Panc1 (cell line): ENCODE data around the gene UBXN11. TPM values are rescaled to one million over a fixed set of nuclear protein-coding genes. Genes with fewer than 3 reads are reported as not detected.

Source experiments
- ATAC-seq: fragments of 200-7000 bp; cut with Tn5 transposase; 2 replicates; pipeline ENCODE4 v1.9.1; 2020; ENCODE audit warnings: mild to moderate bottlenecking, moderate library complexity
- BruUV-seq: library from RNA; stranded (reverse); fragments of 400-500 nt; replicated peaks from 2 replicates; lab custom pipeline; 2021; lab: Mats Ljungman, UMichigan
- CTCF ChIA-PET: fragments of 300-600 bp; sonication (Branson Sonifier 250); formaldehyde crosslinking; loops from one replicate; lab custom pipeline; 2022; ENCODE audit warnings: antibody characterized with exemption; lab: Charles Lee
- POLR2A ChIA-PET: fragments of 300-600 bp; sonication (Branson Sonifier 250); formaldehyde crosslinking; loops from one replicate; lab custom pipeline; 2022; ENCODE audit warnings: antibody characterized with exemption; lab: Charles Lee
- DNase-seq: peaks from one replicate; pipeline ENCODE4 v3.0.0-alpha.2; 2010; ENCODE audit warnings: low read depth, low spot score
- H3K27ac ChIP-seq: 2 replicates; pipeline ENCODE4 v1.5.1; 2011; ENCODE audit warnings: mild to moderate bottlenecking, low read length, inconsistent platforms
- H3K27me3 ChIP-seq: fragments of 200-500 bp; sonication (Bioruptor generic); 2 replicates; pipeline ENCODE4 v1.6.0; 2014; ENCODE audit warnings: low read length, inconsistent platforms; ENCODE audit not compliant: control insufficient read depth, insufficient read depth
- H3K36me3 ChIP-seq: fragments of 200-500 bp; sonication (Bioruptor generic); 2 replicates; pipeline ENCODE4 v1.5.1; 2014; ENCODE audit warnings: inconsistent platforms, mild to moderate bottlenecking, low read length, moderate library complexity; ENCODE audit not compliant: control insufficient read depth, insufficient read depth
- H3K4me1 ChIP-seq: 2 replicates; pipeline ENCODE4 v1.5.1; 2011; ENCODE audit warnings: inconsistent platforms, mild to moderate bottlenecking, low read length, moderate library complexity; ENCODE audit not compliant: control insufficient read depth, insufficient read depth
- H3K4me3 ChIP-seq, 2 experiments: 2 replicates each; pipeline ENCODE4 v1.5.1; 2011 to 2012; ENCODE audit warnings: low read depth in 2 of 2, low read length in 2 of 2, mild to moderate bottlenecking in 2 of 2, inconsistent platforms in 1 of 2, moderate library complexity in 1 of 2
- H3K9me3 ChIP-seq: fragments of 200-500 bp; sonication (Bioruptor generic); 2 replicates; pipeline ENCODE4 v1.5.1; 2014; ENCODE audit warnings: low read depth, mild to moderate bottlenecking, inconsistent platforms, low read length, moderate library complexity; ENCODE audit not compliant: control insufficient read depth, insufficient read depth
- POLR2AphosphoS5 ChIP-seq: IDR thresholded peaks from 2 replicates; pipeline ENCODE4 v1.6.1; 2012; ENCODE audit warnings: mild to moderate bottlenecking, low read depth, low read length, moderate library complexity
- SIN3A ChIP-seq: IDR thresholded peaks from 2 replicates; pipeline ENCODE4 v1.6.1; 2012; ENCODE audit warnings: low read depth, mild to moderate bottlenecking, low read length, moderate library complexity, borderline replicate concordance; ENCODE audit not compliant: insufficient read depth
- TCF7L2 ChIP-seq: IDR thresholded peaks from 2 replicates; pipeline ENCODE4 v1.6.1; 2011; ENCODE audit warnings: mild to moderate bottlenecking, low read depth, low read length, inconsistent platforms
- in situ Hi-C: cut with HindIII; loops from 2 replicates; pipeline ENCODE4 v1.10.0; 2016; ENCODE audit warnings: low sequenced_read_pairs, low pct_unique_long_range_greater_than_20kb
- intact Hi-C: fragments of 100-400 bp; cut with micrococcal nuclease; formaldehyde crosslinking; loops from one replicate; pipeline ENCODE4 v1.10.0; 2022; ENCODE audit not compliant: unreplicated experiment
- total RNA-seq: library from RNA; stranded (reverse); gene quantifications from one replicate; pipeline ENCODE4 v1.2.1, GENCODE V29; 2021; ENCODE audit not compliant: unreplicated experiment
- TF ChIP-seq, protein P1 (sequence below), 2 experiments: IDR thresholded peaks; 2 replicates each; pipeline ENCODE4 v1.6.1; 2011 to 2012; ENCODE audit warnings: low read depth in 2 of 2, control low read depth in 1 of 2, low read length in 1 of 2, mild to moderate bottlenecking in 1 of 2, moderate library complexity in 1 of 2; ENCODE audit not compliant: insufficient read depth in 1 of 2
- TF ChIP-seq, protein P2 (sequence below): fragments of 450-650 bp; IDR thresholded peaks from 2 replicates; pipeline ENCODE4 v1.5.1; 2017; ENCODE audit warnings: mild to moderate bottlenecking

Gene UBXN11
- total RNA-seq, 1 experiment from 2014 or later = 23.7 TPM

- POLR2A ChIA-PET = no interaction called here
- no peak for ATAC-seq
- BruUV-seq = no TSS peak
- TF ChIP-seq, protein P1, sequence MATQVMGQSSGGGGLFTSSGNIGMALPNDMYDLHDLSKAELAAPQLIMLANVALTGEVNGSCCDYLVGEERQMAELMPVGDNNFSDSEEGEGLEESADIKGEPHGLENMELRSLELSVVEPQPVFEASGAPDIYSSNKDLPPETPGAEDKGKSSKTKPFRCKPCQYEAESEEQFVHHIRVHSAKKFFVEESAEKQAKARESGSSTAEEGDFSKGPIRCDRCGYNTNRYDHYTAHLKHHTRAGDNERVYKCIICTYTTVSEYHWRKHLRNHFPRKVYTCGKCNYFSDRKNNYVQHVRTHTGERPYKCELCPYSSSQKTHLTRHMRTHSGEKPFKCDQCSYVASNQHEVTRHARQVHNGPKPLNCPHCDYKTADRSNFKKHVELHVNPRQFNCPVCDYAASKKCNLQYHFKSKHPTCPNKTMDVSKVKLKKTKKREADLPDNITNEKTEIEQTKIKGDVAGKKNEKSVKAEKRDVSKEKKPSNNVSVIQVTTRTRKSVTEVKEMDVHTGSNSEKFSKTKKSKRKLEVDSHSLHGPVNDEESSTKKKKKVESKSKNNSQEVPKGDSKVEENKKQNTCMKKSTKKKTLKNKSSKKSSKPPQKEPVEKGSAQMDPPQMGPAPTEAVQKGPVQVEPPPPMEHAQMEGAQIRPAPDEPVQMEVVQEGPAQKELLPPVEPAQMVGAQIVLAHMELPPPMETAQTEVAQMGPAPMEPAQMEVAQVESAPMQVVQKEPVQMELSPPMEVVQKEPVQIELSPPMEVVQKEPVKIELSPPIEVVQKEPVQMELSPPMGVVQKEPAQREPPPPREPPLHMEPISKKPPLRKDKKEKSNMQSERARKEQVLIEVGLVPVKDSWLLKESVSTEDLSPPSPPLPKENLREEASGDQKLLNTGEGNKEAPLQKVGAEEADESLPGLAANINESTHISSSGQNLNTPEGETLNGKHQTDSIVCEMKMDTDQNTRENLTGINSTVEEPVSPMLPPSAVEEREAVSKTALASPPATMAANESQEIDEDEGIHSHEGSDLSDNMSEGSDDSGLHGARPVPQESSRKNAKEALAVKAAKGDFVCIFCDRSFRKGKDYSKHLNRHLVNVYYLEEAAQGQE (IDR thresholded peaks at IDR 0.05; ENCODE audit: insufficient read depth in 1 of 2, low read depth in 2 of 2, low read length in 1 of 2) = no peak
- no peak for TF ChIP-seq POLR2AphosphoS5
- no peak for TF ChIP-seq SIN3A
- TF ChIP-seq, protein P2, sequence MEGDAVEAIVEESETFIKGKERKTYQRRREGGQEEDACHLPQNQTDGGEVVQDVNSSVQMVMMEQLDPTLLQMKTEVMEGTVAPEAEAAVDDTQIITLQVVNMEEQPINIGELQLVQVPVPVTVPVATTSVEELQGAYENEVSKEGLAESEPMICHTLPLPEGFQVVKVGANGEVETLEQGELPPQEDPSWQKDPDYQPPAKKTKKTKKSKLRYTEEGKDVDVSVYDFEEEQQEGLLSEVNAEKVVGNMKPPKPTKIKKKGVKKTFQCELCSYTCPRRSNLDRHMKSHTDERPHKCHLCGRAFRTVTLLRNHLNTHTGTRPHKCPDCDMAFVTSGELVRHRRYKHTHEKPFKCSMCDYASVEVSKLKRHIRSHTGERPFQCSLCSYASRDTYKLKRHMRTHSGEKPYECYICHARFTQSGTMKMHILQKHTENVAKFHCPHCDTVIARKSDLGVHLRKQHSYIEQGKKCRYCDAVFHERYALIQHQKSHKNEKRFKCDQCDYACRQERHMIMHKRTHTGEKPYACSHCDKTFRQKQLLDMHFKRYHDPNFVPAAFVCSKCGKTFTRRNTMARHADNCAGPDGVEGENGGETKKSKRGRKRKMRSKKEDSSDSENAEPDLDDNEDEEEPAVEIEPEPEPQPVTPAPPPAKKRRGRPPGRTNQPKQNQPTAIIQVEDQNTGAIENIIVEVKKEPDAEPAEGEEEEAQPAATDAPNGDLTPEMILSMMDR = no peak
- no peak for TF ChIP-seq TCF7L2
- intact Hi-C loops (no loop called here), in situ Hi-C loops (no loop called here)
- no peak overlapping the region for H3K4me3 ChIP-seq
- no peaks in the 10 kb centered on the region for H3K4me1 ChIP-seq
- no peaks in the 10 kb centered on the region for H3K9me3 ChIP-seq
- no peaks in the 10 kb centered on the region for H3K27me3 ChIP-seq
- no peaks in the 10 kb centered on the region for H3K36me3 ChIP-seq
- DNase-seq = no peak
- CTCF ChIA-PET = no interaction called here
- no peak overlapping the region for H3K27ac ChIP-seq
Measured at GRCh38 chr1:26296340-26297056, 9.9 kb downstream of the UBXN11 start.

- ATAC-seq = no peak
- no peak overlapping the region for H3K27ac ChIP-seq
- H3K36me3 ChIP-seq = no peaks in the 10 kb centered on the region
- H3K4me1 ChIP-seq = no peaks in the 10 kb centered on the region
- ChIA-PET CTCF (no interaction called here), POLR2A (no interaction called here)
- BruUV-seq = no TSS peak
- intact Hi-C loops = no loop called here
- H3K9me3 ChIP-seq = no peaks in the 10 kb centered on the region
- H3K4me3 ChIP-seq = no peak overlapping the region
- in situ Hi-C loops = no loop called here
- H3K27me3 ChIP-seq = no peaks in the 10 kb centered on the region
- TF ChIP-seq, protein P2 = no peak
- TF ChIP-seq POLR2AphosphoS5 (no peak), SIN3A (no peak), TCF7L2 (no peak)
- TF ChIP-seq, protein P1 (IDR thresholded peaks at IDR 0.05; ENCODE audit: insufficient read depth in 1 of 2, low read depth in 2 of 2, low read length in 1 of 2) = no peak
- no peak for DNase-seq
Measured at GRCh38 chr1:26295194-26296138, 11.0 kb downstream of the UBXN11 start.
